Measurements from ENCODE around the gene HEPACAM.

The HEPACAM gene

DNA sequence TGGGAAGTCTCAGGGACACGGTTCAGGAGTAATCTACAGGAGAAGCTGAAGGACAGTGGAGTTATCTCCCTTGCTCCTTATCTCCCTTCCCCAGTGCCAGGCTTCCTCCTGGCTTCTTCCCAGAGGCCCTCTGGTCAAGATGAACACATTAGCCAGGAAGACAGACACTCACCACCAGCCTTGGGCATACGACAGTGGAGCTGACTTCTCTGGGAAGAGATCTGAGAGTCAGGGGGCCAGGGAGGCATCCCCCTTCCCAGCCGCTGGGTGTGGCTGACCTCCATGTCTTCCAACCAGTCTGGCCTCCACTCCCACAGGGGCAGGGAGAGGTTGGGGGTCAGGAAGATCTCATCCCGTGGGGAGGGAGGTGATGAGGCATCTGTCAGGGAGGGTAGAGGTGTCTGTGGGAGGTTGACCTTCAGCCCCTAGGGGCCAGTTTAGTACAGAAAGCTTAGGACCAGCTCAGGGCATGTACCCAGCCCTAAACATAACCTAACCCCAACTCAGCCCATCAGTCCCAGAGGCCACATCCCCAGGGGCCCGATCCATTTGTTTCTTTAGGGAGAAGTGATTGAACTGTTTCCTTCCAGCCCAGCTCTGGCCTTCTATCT is 50.9 kb downstream of the HEPACAM start:
- no peak for DNase-seq (ENCODE audit: low spot score)

GRCh38 chr11:124884340-124884739 is 51.5 kb downstream of the HEPACAM start:
- DNase-seq (ENCODE audit: low spot score) = no peak

DNA sequence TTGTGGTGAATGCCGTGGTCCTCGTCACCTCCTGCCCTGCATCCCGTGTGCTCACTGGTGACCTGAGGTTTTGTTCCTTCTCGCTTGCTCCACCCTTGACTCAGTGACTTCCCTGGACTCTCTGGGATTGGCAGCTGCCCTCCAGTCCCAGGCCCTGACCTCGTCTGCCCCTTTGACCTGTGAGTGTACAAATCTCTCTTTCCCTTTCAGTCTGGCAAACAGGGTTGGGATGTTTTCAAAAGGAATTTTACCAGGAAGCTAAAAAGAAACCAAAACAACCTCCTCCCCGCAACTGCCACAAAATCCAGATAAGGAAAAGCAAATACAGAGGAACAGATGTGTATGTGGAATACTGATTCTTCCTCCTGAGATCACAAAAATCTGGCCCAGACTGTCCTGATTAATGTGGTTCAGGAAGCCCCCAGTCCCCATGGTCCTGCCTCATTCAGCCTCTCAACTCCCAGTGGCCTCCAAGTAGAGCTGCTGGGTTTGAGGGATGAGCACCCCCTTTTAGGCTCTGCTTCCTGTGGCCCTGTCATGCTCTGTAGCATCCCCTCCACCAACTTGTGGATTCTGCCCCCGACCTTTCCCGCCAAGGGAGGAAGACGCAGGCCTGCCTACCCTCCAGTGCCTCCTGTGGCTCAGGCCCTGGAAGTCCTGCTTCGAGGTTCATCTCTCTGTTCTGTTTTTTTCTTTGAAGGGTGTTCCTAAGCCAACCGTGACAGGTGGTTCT is 53.3 kb downstream of the HEPACAM start:
- DNase-seq (ENCODE audit: low spot score) = peak; percentile 62

- no peak for DNase-seq (ENCODE audit: low spot score)
These were observed 54.9 kb downstream of the HEPACAM start for GRCh38 chr11:124880958-124881357.

GRCh38 chr11:124880290-124880611 is 55.6 kb downstream of the HEPACAM start:
- DNase-seq (ENCODE audit: low spot score) = no peak

- DNase-seq (ENCODE audit: low spot score) = no peak
These were observed 56.2 kb downstream of the HEPACAM start for GRCh38 chr11:124879493-124880289.

GRCh38 chr11:124878759-124879492 is 56.9 kb downstream of the HEPACAM start:
- DNase-seq (ENCODE audit: low spot score) = no peak

DNA sequence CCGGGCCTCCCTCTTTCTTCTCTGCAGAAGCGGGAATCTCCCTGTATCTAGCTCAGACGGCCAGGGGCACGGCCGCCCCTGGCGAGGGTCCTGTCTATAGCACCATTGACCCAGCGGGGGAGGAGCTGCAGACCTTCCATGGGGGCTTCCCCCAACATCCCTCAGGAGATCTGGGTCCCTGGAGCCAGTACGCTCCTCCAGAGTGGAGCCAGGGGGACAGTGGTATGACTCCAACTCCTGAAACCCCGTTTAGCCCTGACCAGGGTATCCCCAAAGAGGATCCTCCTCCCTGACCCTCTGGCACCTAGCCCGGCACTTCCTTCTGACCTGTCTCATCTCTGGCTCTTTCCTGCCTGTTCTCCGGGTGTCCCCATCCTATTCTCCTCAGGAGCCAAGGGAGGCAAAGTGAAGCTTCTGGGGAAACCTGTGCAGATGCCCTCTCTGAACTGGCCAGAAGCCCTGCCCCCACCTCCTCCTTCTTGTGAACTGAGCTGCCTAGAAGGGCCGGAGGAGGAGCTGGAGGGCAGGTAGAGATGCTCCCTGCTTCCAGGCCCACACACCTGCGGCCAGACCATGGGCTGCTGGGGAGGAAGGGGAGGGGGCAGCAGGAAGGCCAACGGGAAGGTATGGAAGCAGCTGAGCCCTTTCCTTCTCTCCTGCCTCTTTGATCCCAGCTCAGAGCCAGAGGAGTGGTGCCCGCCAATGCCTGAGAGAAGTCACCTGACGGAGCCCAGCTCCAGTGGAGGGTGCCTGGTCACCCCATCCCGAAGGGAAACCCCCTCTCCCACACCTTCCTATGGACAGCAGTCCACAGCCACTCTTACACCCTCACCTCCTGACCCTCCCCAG is 57.7 kb downstream of the HEPACAM start:
- DNase-seq (ENCODE audit: low spot score) = no peak

DNA sequence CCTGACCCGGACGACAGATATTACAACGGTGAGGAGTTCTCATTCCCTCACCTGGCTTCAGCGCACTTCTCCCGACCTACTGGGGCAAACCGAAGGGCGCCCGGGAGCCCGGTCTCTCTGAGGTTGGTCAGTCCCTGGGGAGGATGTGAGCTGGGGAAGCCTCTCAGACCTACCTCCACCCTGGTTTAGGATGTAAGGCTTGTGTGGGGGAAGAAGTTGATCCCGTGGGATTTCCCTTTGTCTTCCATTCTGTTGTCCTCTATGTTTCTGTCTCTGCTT is 58.3 kb downstream of the HEPACAM start:
- DNase-seq (ENCODE audit: low spot score) = no peak

DNA sequence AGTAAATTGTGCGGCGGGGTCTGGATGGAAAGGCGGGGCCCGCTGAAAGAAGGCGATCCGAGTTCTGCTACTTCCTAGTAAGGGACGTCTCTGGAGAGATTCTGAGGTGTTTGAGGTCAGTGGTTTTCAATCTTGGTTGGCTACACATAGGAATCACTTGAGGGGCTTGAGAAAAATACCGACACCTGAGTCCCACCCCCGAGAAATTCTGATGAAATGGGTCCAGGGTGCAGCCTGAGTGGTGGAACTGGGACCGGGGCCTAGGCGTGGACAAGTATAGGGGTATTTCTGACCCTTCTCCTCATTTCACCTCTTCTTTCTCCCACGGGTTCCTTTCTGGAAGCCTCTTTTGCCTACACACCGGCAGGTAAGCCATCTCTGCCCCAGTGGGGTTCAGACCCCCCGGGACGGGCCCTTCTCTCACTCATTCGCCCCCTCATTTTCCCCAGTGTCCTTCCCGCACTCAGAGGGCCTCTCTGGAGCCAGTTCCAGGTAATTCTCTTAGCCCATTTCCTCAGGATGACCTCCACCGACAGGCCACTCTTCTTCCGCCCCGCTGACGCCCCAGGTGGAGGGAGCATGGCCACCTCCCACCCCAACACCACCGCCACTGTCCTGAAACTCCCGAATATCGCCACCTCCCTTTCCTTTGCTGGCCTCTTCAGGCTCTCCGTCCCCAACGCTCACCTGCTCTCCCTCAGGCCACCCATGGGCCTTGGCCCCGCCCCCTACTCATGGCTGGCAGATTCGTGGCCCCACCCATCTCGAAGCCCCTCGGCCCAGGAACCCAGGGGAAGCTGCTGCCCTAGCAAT is 58.8 kb downstream of the HEPACAM start:
- no peak for DNase-seq (ENCODE audit: low spot score)

- peak; percentile 86 for DNase-seq (ENCODE audit: low spot score)
These were observed 59.7 kb downstream of the HEPACAM start for GRCh38 chr11:124875943-124876817.

DNA sequence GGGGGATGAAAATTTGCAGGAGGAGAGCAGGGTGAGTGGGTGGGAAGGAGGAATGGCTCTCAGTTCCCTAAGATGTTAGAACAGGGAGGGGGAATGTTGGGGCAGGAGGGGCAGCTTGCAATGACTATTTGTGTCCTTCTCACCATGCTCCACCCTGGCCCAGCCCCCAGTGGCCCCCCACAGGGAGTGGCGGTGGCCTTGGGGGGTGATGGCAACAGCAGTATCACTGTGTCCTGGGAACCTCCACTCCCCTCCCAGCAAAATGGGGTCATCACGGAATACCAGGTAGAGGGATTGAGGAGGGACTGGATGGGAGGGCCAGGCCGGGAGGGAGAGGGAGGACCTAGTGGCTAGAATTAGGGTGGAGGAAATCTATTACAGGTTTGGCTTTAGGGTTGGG is 60.4 kb downstream of the HEPACAM start:
- DNase-seq (ENCODE audit: low spot score) = no peak

- no peak for DNase-seq (ENCODE audit: low spot score)
These were observed 61.1 kb downstream of the HEPACAM start for GRCh38 chr11:124874571-124875255.

DNA sequence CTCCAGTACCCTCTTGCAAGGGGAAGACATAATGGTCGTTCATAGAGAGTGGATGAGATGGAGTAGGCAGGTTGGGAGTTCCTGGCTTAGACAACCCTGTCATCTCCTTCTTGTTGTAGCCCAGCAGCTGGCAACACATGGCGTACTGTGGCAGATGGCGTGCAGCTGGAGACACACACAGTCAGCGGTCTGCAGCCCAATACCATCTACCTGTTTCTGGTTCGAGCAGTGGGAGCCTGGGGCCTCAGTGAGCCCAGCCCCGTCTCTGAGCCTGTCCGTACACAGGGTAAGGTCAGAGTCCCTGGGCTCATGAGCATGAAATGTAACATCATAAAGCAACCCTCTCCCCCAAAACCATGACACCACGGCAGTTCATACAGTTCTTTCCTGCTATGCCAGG is 61.9 kb downstream of the HEPACAM start:
- DNase-seq (ENCODE audit: low spot score) = no peak

DNA sequence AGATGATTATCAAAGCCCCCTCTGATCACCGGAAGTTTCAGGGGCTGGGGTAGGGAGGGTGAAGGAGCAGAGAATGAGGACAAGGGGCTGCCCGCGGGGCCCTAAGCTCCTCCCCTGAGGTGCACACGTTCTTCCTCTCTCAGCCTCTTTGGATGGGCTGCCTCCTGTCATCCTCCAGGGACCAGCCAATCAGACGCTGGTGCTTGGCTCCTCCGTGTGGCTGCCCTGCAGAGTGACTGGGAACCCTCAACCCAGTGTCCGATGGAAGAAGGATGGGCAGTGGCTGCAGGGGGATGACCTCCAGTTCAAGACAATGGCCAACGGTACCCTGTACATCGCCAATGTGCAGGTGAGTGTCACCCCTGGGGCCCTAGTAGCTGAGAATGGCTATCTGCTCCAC is 63.1 kb downstream of the HEPACAM start:
- no peak for DNase-seq (ENCODE audit: low spot score)

- no peak for DNase-seq (ENCODE audit: low spot score)
These were observed 63.6 kb downstream of the HEPACAM start for GRCh38 chr11:124872280-124872679.

- no peak for DNase-seq (ENCODE audit: low spot score)
These were observed 65.4 kb downstream of the HEPACAM start for GRCh38 chr11:124870430-124870829.

GRCh38 chr11:124869856-124870387 is 65.9 kb downstream of the HEPACAM start:
- no peak for DNase-seq (ENCODE audit: low spot score)

DNA sequence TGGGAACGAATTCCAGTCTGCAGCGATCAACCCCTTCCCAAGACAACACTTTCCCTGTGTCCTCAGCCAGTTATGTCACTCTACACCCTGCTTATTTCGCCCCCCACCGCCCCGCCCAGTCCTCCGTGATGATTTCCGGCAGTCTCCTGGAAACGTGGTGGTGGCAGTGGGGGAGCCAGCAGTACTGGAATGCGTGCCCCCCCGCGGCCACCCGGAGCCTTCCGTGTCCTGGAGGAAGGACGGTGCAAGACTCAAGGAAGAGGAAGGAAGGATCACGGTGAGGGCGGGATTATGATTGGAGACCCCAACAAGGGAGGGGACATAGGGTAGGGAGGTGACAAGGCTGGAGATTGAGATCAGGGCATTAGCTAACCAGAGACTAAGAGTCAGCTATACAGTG is 66.5 kb downstream of the HEPACAM start:
- DNase-seq (ENCODE audit: low spot score) = no peak

Data from HuH-7.5 (cell line).